GM12878 (cell line): ENCODE data around the gene ATOSA. TPM values are rescaled to one million over a fixed set of nuclear protein-coding genes. Genes with fewer than 3 reads are reported as not detected.
A peak's percentile ranks its signal among the peaks of the same experiment; 100 is the strongest.

ENCODE experiments used
- ATAC-seq: fragments of 200-7000 bp; cut with Tn5 transposase; 3 replicates; pipeline ENCODE4 v1.9.1; 2020; ENCODE audit warnings: mild to moderate bottlenecking, moderate library complexity
- Bru-seq: library from RNA; stranded (reverse); fragments of 400-500 nt; gene quantifications from one replicate; lab custom pipeline; 2021; lab: Mats Ljungman, UMichigan
- BruChase-seq, 2 experiments: library from RNA; stranded (reverse); fragments of 400-500 nt; gene quantifications; one replicate each; lab custom pipeline; 2021; lab: Mats Ljungman, UMichigan
- BruUV-seq: library from RNA; stranded (reverse); fragments of 400-500 nt; replicated peaks from 2 replicates; lab custom pipeline; 2021; lab: Mats Ljungman, UMichigan
- CTCF ChIA-PET: fragments of 300-600 bp; sonication (Branson Sonifier 250); formaldehyde crosslinking; extraction: SDS; loops from one replicate; lab custom pipeline; 2021; ENCODE audit warnings: inconsistent platforms; lab: Yijun Ruan, JAX
- POLR2A ChIA-PET: fragments of 350-600 bp; formaldehyde crosslinking; extraction: SDS; loops from one replicate; lab custom pipeline; 2021; ENCODE audit warnings: inconsistent platforms; lab: Charles Lee
- RAD21 ChIA-PET: fragments of 300-600 bp; sonication (Branson Sonifier 250); formaldehyde crosslinking; loops from one replicate; lab custom pipeline; 2023; ENCODE audit warnings: antibody characterized with exemption; ENCODE audit not compliant: unreplicated experiment; lab: Charles Lee
- SMC1A ChIA-PET: fragments of 300-600 bp; sonication (Branson Sonifier 250); formaldehyde crosslinking; loops from one replicate; lab custom pipeline; 2023; ENCODE audit not compliant: unreplicated experiment, uncharacterized antibody; lab: Charles Lee
- DNase-seq: peaks from one replicate; pipeline ENCODE4 v3.0.0-alpha.2; 2011; ENCODE audit warnings: low read depth, low spot score
- FAIRE-seq: peaks from 3 replicates; lab custom pipeline; 2011; peaks lifted over from hg19 to GRCh38; lab: Jason Lieb, UNC
- H2AFZ ChIP-seq: 2 replicates; pipeline ENCODE4 v1.6.0; 2011; ENCODE audit warnings: low read depth, low read length, control low read depth; ENCODE audit not compliant: control insufficient read depth
- H3K27ac ChIP-seq: 2 replicates; pipeline ENCODE4 v1.5.1; 2011; ENCODE audit warnings: control low read depth; ENCODE audit not compliant: control insufficient read depth, insufficient read depth
- H3K27me3 ChIP-seq, 2 experiments: replicated peaks in 1 of 2; 2 replicates each; pipeline versions ENCODE4 v1.6.0 to v1.6.1; 2011; ENCODE audit warnings: low read length in 1 of 2; ENCODE audit not compliant: control insufficient read depth in 2 of 2, insufficient read depth in 2 of 2
- H3K36me3 ChIP-seq, 2 experiments: 2 replicates each; pipeline ENCODE4 v1.5.1; 2011; ENCODE audit warnings: low read length in 1 of 2; ENCODE audit not compliant: control insufficient read depth in 2 of 2, insufficient read depth in 2 of 2
- H3K4me1 ChIP-seq: 2 replicates; pipeline ENCODE4 v1.6.1; 2011; ENCODE audit warnings: mild to moderate bottlenecking, low read length, moderate library complexity, mixed read lengths; ENCODE audit not compliant: control insufficient read depth, insufficient read depth
- H3K4me2 ChIP-seq: 2 replicates; pipeline ENCODE4 v1.6.0; 2011; ENCODE audit warnings: control low read depth; ENCODE audit not compliant: control insufficient read depth, insufficient read depth
- H3K4me3 ChIP-seq: fragments of 200-600 bp; sonication (generic); 2 replicates; pipeline ENCODE4 v1.5.1; 2016
- H3K79me2 ChIP-seq: 2 replicates; pipeline ENCODE4 v1.6.0; 2011; ENCODE audit warnings: low read length; ENCODE audit not compliant: control insufficient read depth, insufficient read depth
- H3K9ac ChIP-seq: 2 replicates; pipeline ENCODE4 v1.8.0; 2011; ENCODE audit warnings: low read length, control low read depth, mixed read lengths; ENCODE audit not compliant: control insufficient read depth, insufficient read depth
- H3K9me3 ChIP-seq: replicated peaks from 3 replicates; pipeline ENCODE4 v1.5.1; 2011; ENCODE audit warnings: mild to moderate bottlenecking, low read length; ENCODE audit not compliant: control insufficient read depth, insufficient read depth
- H4K20me1 ChIP-seq: 2 replicates; pipeline ENCODE4 v1.6.0; 2011; ENCODE audit not compliant: control insufficient read depth, insufficient read depth
- EP300 ChIP-seq, 2 experiments: fragments of 150-350 bp in 1 of 2; IDR thresholded peaks; 2 replicates each; pipeline ENCODE4 v1.6.1; 2011 to 2012; ENCODE audit warnings: low read depth in 2 of 2, low read length in 2 of 2, borderline replicate concordance in 1 of 2, improper control_type of control experiment in 1 of 2, inconsistent platforms in 1 of 2; ENCODE audit not compliant: control insufficient read depth in 1 of 2
- HDAC6 ChIP-seq: fragments of 200-600 bp; sonication (generic); IDR thresholded peaks from one replicate; pipeline ENCODE4 v1.8.0; 2017; ENCODE audit warnings: antibody characterized with exemption; ENCODE audit not compliant: unreplicated experiment
- IKZF1 ChIP-seq: fragments of 450-650 bp; conservative IDR thresholded peaks from 2 replicates; pipeline ENCODE4 v1.6.1; 2017; ENCODE audit warnings: antibody characterized with exemption, mild to moderate bottlenecking
- PAX8 ChIP-seq: fragments of 450-650 bp; IDR thresholded peaks from 2 replicates; pipeline ENCODE4 v1.6.1; 2017; ENCODE audit warnings: mild to moderate bottlenecking, moderate library complexity
- RAD51 ChIP-seq: fragments of 450-650 bp; IDR thresholded peaks from 2 replicates; pipeline ENCODE4 v1.6.1; 2016; ENCODE audit warnings: moderate library complexity, mild to moderate bottlenecking, inconsistent platforms
- RELA ChIP-seq: fragments of 450-650 bp; IDR thresholded peaks from 2 replicates; pipeline ENCODE4 v1.8.0; 2014; ENCODE audit warnings: borderline replicate concordance; ENCODE audit not compliant: partially characterized antibody
- SREBF1 ChIP-seq: IDR thresholded peaks from 2 replicates; pipeline ENCODE4 v1.6.1; 2012; ENCODE audit warnings: mild to moderate bottlenecking, low read length
- WGBS: methylation state at CpG from one replicate; pipeline ENCODE4 v1.1.6; 2016; ENCODE audit warnings: low lambda C conversion rate; ENCODE audit not compliant: insufficient replicate concordance, insufficient coverage; ENCODE audit errors: missing lambda C conversion rate; 5-methylcytosine and 5-hydroxymethylcytosine counted together
- in situ Hi-C: fragments of 300-500 bp; cut with MboI; formaldehyde crosslinking; loops from 9 replicates; pipeline ENCODE4 v1.14.3; 2018; ENCODE audit warnings: mixed read lengths
- intact Hi-C: fragments of 100-400 bp; cut with micrococcal nuclease; formaldehyde crosslinking; loops from one replicate; pipeline ENCODE4 v1.14.2; 2022; ENCODE audit not compliant: unreplicated experiment
- long read RNA-seq, 2 experiments: library from polyadenylated mRNA; unstranded; transcript quantifications; one replicate each; pipeline ENCODE4 v2.0.0, GENCODE V29; 2019 to 2020
- polyA minus RNA-seq, 3 experiments: library from RNA; depleted of rRNA, polyadenylated mRNA; stranded (reverse); fragments of >200 nt; gene quantifications; 2 replicates each; pipeline ENCODE4 v1.2.3, GENCODE V29; 2011
- polyA plus RNA-seq, 11 experiments: library from polyadenylated mRNA; depleted of rRNA in 4 of 11; unstranded in 6 of 11; stranded (reverse) in 5 of 11; fragments of >200 nt; fragmentation: Nextera tagmentation in 4 of 11; fragmentation: Illumina TruSeq in 1 of 11; extraction: Ambion mirVana in 4 of 11; extraction: Trizol in 1 of 11; gene quantifications; 1 replicate in 1 of 11; 2 replicates in 10 of 11; pipeline versions ENCODE4 v1.2.1 to v1.2.3, GENCODE V29; 2011 to 2016; ENCODE audit warnings: inconsistent platforms in 2 of 11, missing spikeins in 2 of 11, low read depth in 1 of 11
- total RNA-seq, 4 experiments: library from RNA; depleted of rRNA in 3 of 4; stranded (reverse); fragments of >200 nt in 3 of 4; fragmentation: Illumina TruSeq in 1 of 4; extraction: Trizol in 1 of 4; gene quantifications; 2 replicates each; pipeline versions ENCODE4 v1.2.1 to v1.2.3, GENCODE V29; 2013 to 2021
- TF ChIP-seq, protein P1 (sequence below): fragments of 450-650 bp; conservative IDR thresholded peaks from 2 replicates; pipeline ENCODE4 v1.6.1; 2017; ENCODE audit warnings: mild to moderate bottlenecking, moderate library complexity
- TF ChIP-seq, protein P2 (sequence below): IDR thresholded peaks from 2 replicates; pipeline ENCODE4 v1.6.1; 2012; ENCODE audit warnings: low read depth, low read length, improper control_type of control experiment

The ATOSA gene, protein sequence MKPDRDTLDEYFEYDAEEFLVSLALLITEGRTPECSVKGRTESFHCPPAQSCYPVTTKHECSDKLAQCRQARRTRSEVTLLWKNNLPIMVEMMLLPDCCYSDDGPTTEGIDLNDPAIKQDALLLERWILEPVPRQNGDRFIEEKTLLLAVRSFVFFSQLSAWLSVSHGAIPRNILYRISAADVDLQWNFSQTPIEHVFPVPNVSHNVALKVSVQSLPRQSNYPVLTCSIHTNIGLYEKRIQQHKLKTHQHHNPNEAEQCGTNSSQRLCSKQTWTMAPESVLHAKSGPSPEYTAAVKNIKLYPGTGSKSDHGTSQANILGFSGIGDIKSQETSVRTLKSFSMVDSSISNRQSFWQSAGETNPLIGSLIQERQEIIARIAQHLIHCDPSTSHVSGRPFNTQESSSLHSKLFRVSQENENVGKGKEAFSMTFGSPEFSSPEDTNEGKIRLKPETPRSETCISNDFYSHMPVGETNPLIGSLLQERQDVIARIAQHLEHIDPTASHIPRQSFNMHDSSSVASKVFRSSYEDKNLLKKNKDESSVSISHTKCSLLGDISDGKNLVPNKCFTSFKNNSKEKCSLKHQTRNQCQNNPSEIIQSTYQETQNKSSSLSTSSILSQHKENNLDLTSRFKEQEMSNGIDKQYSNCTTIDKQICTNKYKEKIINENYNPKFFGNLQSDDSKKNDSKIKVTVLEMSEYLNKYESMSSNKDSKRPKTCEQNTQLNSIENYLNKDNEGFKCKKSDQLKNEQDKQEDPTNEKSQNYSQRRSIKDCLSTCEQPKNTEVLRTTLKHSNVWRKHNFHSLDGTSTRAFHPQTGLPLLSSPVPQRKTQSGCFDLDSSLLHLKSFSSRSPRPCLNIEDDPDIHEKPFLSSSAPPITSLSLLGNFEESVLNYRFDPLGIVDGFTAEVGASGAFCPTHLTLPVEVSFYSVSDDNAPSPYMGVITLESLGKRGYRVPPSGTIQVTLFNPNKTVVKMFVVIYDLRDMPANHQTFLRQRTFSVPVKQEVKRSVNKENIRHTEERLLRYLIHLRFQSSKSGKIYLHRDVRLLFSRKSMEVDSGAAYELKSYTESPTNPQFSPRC
- 77.2 and 81.1 TPM in 2 replicates for total RNA-seq (2013; cell fraction: nucleolus; rRNA removed)
- total RNA-seq (2014; rRNA removed) = 15.9 and 17.0 TPM in 2 replicates
- total RNA-seq (2014; rRNA removed; fragmentation: Illumina TruSeq; extraction: Trizol) = 15.7 and 18.3 TPM in 2 replicates
- total RNA-seq (2021) = 18.1 and 19.5 TPM in 2 replicates
- 16.8 TPM for polyA plus RNA-seq (2011; ENCODE audit: low read depth)
- 23.3 and 32.2 TPM in 2 replicates for polyA plus RNA-seq (2011; rRNA removed)
- 7.7 and 9.4 TPM in 2 replicates for polyA plus RNA-seq (2011; cell fraction: cytosol; rRNA removed)
- 31.4 and 32.0 TPM in 2 replicates for polyA plus RNA-seq (2011; cell fraction: nucleus; rRNA removed)
- 24.6 and 25.0 TPM in 2 replicates for polyA plus RNA-seq (2012)
- polyA plus RNA-seq (2014; fragmentation: Illumina TruSeq; extraction: Trizol) = 24.3 and 34.3 TPM in 2 replicates
- polyA plus RNA-seq (2014; fragmentation: Nextera tagmentation; extraction: Ambion mirVana) = 1 to 10 TPM; 6.8 to 7.9 TPM
- polyA plus RNA-seq (2014; rRNA removed) = 13.6 and 14.7 TPM in 2 replicates
- 1 to 10 TPM; 9.2 to 9.8 TPM for polyA plus RNA-seq (2016; fragmentation: Nextera tagmentation; extraction: Ambion mirVana)
- 23.2 and 28.2 TPM in 2 replicates for polyA minus RNA-seq (2011; rRNA and poly(A)+ RNA removed)
- 8.4 and 13.4 TPM in 2 replicates for polyA minus RNA-seq (2011; cell fraction: cytosol; rRNA and poly(A)+ RNA removed)
- 24.8 and 37.1 TPM in 2 replicates for polyA minus RNA-seq (2011; cell fraction: nucleus; rRNA and poly(A)+ RNA removed)
- Bru-seq, nascent RNA = percentile 82 among the genes with signal in this experiment
- percentile 68 among the genes with signal in this experiment for BruChase-seq, experiment 1, labeled RNA remaining after a 6-hour chase
- BruChase-seq, experiment 2, labeled RNA remaining after a 2-hour chase = percentile 82 among the genes with signal in this experiment
- long read RNA-seq, experiment 1, partial matches to known transcripts = 1 of 2 reads
- long read RNA-seq, experiment 1, other reads (novel, unspliced or antisense) = 1 of 2 reads
- long read RNA-seq, experiment 2, partial matches to known transcripts = 15 of 28 reads
- long read RNA-seq, experiment 2, other reads (novel, unspliced or antisense) = 12 of 28 reads

DNA sequence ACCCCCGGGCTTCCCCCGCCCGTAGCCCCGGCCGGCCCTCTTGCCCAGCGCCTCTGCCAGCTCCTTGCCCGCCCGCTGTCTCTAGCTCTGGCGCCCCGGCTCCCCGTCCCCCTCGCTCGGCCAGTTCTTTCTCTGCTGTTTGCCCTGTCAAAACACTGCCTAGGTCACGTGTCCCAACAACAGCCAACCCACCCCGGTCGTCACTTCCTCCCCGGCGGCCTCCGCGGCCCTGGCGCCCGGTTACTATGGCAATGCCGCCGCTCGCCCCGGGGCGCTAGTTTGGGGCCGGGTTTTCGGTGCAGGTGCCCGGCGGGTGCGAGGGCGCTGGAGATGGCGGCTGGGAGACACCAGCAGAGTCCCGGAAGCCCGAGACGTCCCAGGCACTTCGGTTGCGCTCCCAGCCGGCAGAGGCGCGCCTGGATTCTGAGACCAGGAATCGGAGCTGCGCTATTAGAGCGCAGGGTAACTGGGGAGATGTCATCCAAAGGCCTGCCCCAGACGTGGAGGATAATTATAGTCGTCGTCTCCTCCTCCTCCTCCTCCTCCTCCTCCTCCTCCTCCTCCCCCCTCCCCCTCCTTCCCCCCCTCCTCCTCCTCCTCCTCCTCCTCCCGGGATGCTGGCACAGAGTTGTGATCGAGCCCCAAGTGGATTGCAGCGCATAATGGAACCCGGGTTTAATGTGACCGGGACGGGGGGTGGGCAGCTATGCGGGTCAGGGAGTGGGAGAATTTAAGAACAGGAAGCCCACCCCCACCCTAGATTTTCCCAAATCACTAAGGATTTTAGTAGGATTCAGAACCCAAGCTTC lies at the start of gene ATOSA:
Gene ATOSA (minus strand): TSS at position 157 of the 809 bp plus-strand sequence. CDS start 1,367 bp downstream, outside the sequence.
- H3K4me2 ChIP-seq = peak within 1 kb of the TSS; percentile 94
- FAIRE-seq = peak; percentile 89
- in situ Hi-C loops = no loop called here
- DNase-seq = peak; percentile 48
- peak within 1 kb of the TSS; percentile 84 for H3K27ac ChIP-seq
- ChIA-PET SMC1A (interaction anchor here (0.7 to 1.3 kb wide), 6 partner anchors 31 to 216 kb away, joined by 3 to 4 read pairs (median 3); no protein-coding TSS in a partner anchor), POLR2A (interaction anchor here (0.7 to 1.5 kb wide), 2 partner anchors 213 to 704 kb away, joined by 4 to 7 read pairs; no protein-coding TSS in a partner anchor), RAD21 (interaction anchor here (0.7 to 1.3 kb wide), 6 partner anchors 8 to 469 kb away, joined by 3 to 4 read pairs (median 3); no protein-coding TSS in a partner anchor), CTCF (interaction anchor here (0.8 to 1.4 kb wide), 4 partner anchors 101 to 422 kb away, joined by 3 to 5 read pairs (median 4); no protein-coding TSS in a partner anchor)
- peak within 1 kb of the TSS; percentile 82 for H2AFZ ChIP-seq
- H3K9me3 ChIP-seq = no peaks in the 10 kb centered on the region
- peaks cover 43% of the 10 kb centered on the region for H3K4me1 ChIP-seq
- ATAC-seq = peak; percentile 84
- WGBS = under 1% methylated on average over 34 of the region's 55 CpGs
- H3K9ac ChIP-seq = peak within 1 kb of the TSS; percentile 85
- intact Hi-C loops = loop anchor here (2.0 to 10.0 kb wide), 4 partner anchors 53 to 349 kb away; partner anchors contain the start of gene ARPP19
- BruUV-seq = no TSS peak
- H3K4me3 ChIP-seq = peak within 1 kb of the TSS; percentile 93
- H3K79me2 ChIP-seq = peaks cover 23% of the 10 kb centered on the region
- H4K20me1 ChIP-seq = no peaks in the 10 kb centered on the region
- H3K36me3 ChIP-seq = no peaks in the 10 kb centered on the region; a peak in 1 of 4 replicates
- no peaks in the 10 kb centered on the region for H3K27me3 ChIP-seq
- TF ChIP-seq RELA (peak; percentile 66), RAD51 (peak; percentile 97), HDAC6 (no peak), IKZF1 (0 out of 2 replicates have a peak, but pooled peaks have one; percentile 53), EP300 (IDR thresholded peaks at IDR 0.05; ENCODE audit: borderline replicate concordance in 1 of 2, control insufficient read depth in 1 of 2, low read depth in 2 of 2, low read length in 2 of 2) (no peak), PAX8 (no peak), SREBF1 (no peak)
- TF ChIP-seq, protein P1, sequence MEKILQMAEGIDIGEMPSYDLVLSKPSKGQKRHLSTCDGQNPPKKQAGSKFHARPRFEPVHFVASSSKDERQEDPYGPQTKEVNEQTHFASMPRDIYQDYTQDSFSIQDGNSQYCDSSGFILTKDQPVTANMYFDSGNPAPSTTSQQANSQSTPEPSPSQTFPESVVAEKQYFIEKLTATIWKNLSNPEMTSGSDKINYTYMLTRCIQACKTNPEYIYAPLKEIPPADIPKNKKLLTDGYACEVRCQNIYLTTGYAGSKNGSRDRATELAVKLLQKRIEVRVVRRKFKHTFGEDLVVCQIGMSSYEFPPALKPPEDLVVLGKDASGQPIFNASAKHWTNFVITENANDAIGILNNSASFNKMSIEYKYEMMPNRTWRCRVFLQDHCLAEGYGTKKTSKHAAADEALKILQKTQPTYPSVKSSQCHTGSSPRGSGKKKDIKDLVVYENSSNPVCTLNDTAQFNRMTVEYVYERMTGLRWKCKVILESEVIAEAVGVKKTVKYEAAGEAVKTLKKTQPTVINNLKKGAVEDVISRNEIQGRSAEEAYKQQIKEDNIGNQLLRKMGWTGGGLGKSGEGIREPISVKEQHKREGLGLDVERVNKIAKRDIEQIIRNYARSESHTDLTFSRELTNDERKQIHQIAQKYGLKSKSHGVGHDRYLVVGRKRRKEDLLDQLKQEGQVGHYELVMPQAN = peak; percentile 94
- TF ChIP-seq, protein P2, sequence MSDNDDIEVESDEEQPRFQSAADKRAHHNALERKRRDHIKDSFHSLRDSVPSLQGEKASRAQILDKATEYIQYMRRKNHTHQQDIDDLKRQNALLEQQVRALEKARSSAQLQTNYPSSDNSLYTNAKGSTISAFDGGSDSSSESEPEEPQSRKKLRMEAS = peak; percentile 91
